ENCODE data around the gene DNAJC1.

DNA sequence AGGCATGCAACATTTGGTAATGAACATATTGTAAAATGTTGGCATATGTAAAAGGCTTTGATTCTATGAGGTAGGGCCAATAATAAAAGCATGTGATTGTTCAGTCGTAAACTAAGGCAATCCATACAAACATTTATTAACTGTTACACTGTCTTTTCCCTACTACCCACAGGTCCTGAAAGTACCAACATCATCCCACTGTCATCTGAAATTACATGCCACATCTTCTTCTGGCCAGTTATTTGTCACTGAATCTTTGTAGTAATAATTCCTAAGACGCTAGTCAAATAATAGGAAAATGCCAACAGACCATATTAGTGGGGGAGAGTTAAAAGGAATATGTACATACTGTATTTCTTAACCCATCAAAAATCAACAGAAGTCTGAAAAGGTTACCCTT lies 27.2 kb downstream of the DNAJC1 start:
- TF ChIP-seq POLR2A (IDR thresholded peaks at IDR 0.05; ENCODE audit: low read length) (no peak), ZNF302 (CRISPR knock-in tag; IDR thresholded peaks at IDR 0.05) (no peak), EP300 (IDR thresholded peaks at IDR 0.05) (no peak), KDM1A (IDR thresholded peaks at IDR 0.05; ENCODE audit: low read depth) (no peak), HDAC2 (IDR thresholded peaks at IDR 0.05) (no peak), CHD2 (IDR thresholded peaks at IDR 0.05; ENCODE audit: low read length, partially characterized antibody) (no peak), MAFK (IDR thresholded peaks at IDR 0.05; ENCODE audit: partially characterized antibody) (no peak)
- TF ChIP-seq, protein P1, sequence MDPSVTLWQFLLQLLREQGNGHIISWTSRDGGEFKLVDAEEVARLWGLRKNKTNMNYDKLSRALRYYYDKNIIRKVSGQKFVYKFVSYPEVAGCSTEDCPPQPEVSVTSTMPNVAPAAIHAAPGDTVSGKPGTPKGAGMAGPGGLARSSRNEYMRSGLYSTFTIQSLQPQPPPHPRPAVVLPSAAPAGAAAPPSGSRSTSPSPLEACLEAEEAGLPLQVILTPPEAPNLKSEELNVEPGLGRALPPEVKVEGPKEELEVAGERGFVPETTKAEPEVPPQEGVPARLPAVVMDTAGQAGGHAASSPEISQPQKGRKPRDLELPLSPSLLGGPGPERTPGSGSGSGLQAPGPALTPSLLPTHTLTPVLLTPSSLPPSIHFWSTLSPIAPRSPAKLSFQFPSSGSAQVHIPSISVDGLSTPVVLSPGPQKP (IDR thresholded peaks at IDR 0.05; ENCODE audit: low read depth, low read length), result no peak
- TF ChIP-seq, protein P2, sequence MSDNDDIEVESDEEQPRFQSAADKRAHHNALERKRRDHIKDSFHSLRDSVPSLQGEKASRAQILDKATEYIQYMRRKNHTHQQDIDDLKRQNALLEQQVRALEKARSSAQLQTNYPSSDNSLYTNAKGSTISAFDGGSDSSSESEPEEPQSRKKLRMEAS (IDR thresholded peaks at IDR 0.05), result no peak
- TF ChIP-seq, protein P3, sequence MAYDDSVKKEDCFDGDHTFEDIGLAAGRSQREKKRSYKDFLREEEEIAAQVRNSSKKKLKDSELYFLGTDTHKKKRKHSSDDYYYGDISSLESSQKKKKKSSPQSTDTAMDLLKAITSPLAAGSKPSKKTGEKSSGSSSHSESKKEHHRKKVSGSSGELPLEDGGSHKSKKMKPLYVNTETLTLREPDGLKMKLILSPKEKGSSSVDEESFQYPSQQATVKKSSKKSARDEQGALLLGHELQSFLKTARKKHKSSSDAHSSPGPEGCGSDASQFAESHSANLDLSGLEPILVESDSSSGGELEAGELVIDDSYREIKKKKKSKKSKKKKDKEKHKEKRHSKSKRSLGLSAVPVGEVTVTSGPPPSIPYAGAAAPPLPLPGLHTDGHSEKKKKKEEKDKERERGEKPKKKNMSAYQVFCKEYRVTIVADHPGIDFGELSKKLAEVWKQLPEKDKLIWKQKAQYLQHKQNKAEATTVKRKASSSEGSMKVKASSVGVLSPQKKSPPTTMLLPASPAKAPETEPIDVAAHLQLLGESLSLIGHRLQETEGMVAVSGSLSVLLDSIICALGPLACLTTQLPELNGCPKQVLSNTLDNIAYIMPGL (CRISPR knock-in tag; IDR thresholded peaks at IDR 0.05; ENCODE audit: borderline replicate concordance), result no peak
- TF ChIP-seq, protein P4, sequence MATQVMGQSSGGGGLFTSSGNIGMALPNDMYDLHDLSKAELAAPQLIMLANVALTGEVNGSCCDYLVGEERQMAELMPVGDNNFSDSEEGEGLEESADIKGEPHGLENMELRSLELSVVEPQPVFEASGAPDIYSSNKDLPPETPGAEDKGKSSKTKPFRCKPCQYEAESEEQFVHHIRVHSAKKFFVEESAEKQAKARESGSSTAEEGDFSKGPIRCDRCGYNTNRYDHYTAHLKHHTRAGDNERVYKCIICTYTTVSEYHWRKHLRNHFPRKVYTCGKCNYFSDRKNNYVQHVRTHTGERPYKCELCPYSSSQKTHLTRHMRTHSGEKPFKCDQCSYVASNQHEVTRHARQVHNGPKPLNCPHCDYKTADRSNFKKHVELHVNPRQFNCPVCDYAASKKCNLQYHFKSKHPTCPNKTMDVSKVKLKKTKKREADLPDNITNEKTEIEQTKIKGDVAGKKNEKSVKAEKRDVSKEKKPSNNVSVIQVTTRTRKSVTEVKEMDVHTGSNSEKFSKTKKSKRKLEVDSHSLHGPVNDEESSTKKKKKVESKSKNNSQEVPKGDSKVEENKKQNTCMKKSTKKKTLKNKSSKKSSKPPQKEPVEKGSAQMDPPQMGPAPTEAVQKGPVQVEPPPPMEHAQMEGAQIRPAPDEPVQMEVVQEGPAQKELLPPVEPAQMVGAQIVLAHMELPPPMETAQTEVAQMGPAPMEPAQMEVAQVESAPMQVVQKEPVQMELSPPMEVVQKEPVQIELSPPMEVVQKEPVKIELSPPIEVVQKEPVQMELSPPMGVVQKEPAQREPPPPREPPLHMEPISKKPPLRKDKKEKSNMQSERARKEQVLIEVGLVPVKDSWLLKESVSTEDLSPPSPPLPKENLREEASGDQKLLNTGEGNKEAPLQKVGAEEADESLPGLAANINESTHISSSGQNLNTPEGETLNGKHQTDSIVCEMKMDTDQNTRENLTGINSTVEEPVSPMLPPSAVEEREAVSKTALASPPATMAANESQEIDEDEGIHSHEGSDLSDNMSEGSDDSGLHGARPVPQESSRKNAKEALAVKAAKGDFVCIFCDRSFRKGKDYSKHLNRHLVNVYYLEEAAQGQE (IDR thresholded peaks at IDR 0.05), result no peak
